ENCODE results near the gene PCDHGA2.
"Not testable (repeated sequence)": the region's sequence is repeated elsewhere in the genome, so short reads cannot be mapped to it uniquely, and the experiment has no call there.

- TF ChIP-seq CTCF (IDR thresholded peaks at IDR 0.05; ENCODE audit: low read depth, low read length, poor library complexity, severe bottlenecking); EZH2phosphoT487 (IDR thresholded peaks at IDR 0.05; ENCODE audit: borderline replicate concordance, low read length): not testable (repeated sequence)
Observed at GRCh38 chr5:141375444-141376155, 37.0 kb downstream of the PCDHGA2 start.
